Neural progenitor cell (in vitro differentiated cells): ENCODE data around the gene PHGDH.

Experiments
- CTCF ChIP-seq: fragments of 200-600 bp; sonication (generic); IDR thresholded peaks from 2 replicates; pipeline ENCODE4 v1.5.1; 2017; ENCODE audit warnings: antibody characterized with exemption, mild to moderate bottlenecking
- EZH2phosphoT487 ChIP-seq: fragments of 200-600 bp; sonication (generic); IDR thresholded peaks from 2 replicates; pipeline ENCODE4 v1.6.1; 2017; ENCODE audit warnings: antibody characterized with exemption

DNA sequence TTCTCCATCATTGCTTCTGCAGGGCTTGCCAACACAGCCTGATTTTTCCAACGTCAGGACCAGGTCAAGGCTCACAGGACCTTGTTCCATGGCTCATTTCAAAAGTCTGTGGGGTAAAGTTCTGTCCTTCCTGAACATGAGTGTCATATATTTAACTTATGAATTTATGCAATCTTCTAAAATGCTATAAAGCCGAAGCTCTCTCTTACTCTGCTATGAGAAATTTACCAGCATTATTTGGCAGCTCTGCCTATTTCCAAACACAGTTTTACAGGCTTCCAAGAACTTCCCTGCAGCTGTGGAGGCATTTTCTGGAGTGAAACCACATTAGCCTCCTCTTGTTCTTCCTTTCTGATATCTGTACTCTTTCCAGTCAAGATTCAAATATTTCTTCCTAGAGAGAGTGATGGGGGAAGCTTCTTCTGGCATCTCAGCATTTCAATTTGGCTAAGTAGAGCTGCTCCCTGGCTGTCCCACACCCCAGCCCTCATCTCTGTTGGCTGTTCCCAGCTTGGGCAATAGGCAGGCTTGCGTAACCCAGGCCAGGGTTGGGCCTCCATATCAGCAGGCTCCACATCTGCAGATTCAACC lies 72.6 kb downstream of the PHGDH start:
- TF ChIP-seq CTCF (no peak), EZH2phosphoT487 (no peak)
